Ishikawa (cell line): ENCODE measurements around the gene VTI1A.

Source experiments
- RAD21 ChIP-seq: IDR thresholded peaks from 2 replicates; pipeline ENCODE4 v1.6.1; 2012; ENCODE audit warnings: low read depth
- TF ChIP-seq, protein P1 (sequence below): IDR thresholded peaks from 2 replicates; pipeline ENCODE4 v1.6.1; 2012

DNA sequence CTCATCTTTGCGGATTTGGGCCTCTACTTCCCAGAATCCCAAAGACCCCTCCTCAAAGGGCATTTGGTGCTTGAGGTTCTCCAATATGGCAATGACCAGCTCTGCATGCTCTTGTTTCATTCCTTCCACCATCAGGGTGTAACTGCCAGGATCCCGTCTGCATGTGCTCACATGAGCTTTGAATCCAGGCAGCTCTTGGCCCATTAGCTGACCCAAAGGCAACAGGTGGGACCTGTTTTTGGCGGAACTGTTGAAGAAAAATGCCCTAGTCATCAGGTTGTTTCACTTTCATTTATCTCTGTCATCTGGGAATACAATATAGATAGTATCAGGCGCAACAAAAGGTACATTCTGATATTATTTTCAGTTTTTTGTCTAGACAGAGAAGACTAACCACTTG lies 343.9 kb downstream of the VTI1A start:
- TF ChIP-seq, protein P1, sequence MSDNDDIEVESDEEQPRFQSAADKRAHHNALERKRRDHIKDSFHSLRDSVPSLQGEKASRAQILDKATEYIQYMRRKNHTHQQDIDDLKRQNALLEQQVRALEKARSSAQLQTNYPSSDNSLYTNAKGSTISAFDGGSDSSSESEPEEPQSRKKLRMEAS: no peak
- no peak for TF ChIP-seq RAD21
